EL (cell line): Measurements from ENCODE around the gene XYLB.

Source experiments
- DNase-seq: peaks from one replicate; pipeline ENCODE4 v3.0.0-alpha.2; 2016

Gene XYLB

GRCh38 chr3:38457111-38458003 is 110.8 kb downstream of the XYLB start:
- no peak for DNase-seq

GRCh38 chr3:38458796-38459498 is 112.4 kb downstream of the XYLB start:
- peak; percentile 32 for DNase-seq

- DNase-seq, result no peak
Observed at GRCh38 chr3:38459499-38460048, 113.0 kb downstream of the XYLB start.

- no peak for DNase-seq
Observed at GRCh38 chr3:38460377-38461270, 114.0 kb downstream of the XYLB start.
